ENCODE results near the gene CDH13.

GRCh38 chr16:83197450-83197849 is 570.7 kb downstream of the CDH13 start:
- TF ChIP-seq CTCF (IDR thresholded peaks at IDR 0.05), result no peak
- no peak for TF ChIP-seq ZFX (IDR thresholded peaks at IDR 0.05; ENCODE audit: borderline replicate concordance)
